ENCODE data around the gene IZUMO1.

The IZUMO1 gene

DNA sequence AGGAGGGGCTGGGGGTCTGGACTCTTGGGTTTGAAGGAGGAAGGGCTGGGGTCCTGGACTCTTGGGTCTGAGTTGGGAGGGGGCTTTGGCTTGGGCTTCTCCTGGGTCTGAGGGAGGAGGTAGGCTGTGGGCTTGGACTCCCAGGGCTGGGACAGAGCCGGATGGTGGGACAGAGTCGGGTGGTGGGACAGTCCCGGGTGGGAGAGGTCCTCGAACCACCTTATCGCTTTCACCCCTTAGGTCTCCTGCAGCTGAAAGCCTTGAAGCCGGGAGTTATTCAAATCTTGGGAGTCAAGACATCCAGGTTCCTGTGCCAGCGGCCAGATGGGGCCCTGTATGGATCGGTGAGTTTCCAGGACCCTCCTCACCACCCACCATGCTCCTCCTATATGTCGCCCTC is 10.0 kb upstream of the IZUMO1 start:
- no peak for DNase-seq

DNA sequence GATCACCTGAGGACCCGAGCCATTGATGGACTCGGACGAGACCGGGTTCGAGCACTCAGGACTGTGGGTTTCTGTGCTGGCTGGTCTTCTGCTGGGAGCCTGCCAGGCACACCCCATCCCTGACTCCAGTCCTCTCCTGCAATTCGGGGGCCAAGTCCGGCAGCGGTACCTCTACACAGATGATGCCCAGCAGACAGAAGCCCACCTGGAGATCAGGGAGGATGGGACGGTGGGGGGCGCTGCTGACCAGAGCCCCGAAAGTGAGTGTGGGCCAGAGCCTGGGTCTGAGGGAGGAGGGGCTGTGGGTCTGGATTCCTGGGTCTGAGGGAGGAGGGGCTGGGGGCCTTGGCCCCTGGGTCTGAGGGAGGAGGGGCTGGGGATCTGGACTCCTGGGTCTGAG is 9.5 kb upstream of the IZUMO1 start:
- DNase-seq = no peak

DNA sequence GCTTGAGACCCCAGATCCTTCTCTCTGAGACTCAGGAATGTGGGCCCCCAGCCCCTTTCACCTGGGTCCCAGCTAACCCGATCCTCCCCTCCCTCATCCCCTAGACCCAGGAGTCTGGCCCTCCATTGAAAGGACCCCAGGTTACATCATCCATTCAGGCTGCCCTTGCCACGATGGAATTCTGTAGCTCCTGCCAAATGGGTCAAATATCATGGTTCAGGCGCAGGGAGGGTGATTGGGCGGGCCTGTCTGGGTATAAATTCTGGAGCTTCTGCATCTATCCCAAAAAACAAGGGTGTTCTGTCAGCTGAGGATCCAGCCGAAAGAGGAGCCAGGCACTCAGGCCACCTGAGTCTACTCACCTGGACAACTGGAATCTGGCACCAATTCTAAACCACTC is 9.1 kb upstream of the IZUMO1 start:
- DNase-seq = no peak

DNA sequence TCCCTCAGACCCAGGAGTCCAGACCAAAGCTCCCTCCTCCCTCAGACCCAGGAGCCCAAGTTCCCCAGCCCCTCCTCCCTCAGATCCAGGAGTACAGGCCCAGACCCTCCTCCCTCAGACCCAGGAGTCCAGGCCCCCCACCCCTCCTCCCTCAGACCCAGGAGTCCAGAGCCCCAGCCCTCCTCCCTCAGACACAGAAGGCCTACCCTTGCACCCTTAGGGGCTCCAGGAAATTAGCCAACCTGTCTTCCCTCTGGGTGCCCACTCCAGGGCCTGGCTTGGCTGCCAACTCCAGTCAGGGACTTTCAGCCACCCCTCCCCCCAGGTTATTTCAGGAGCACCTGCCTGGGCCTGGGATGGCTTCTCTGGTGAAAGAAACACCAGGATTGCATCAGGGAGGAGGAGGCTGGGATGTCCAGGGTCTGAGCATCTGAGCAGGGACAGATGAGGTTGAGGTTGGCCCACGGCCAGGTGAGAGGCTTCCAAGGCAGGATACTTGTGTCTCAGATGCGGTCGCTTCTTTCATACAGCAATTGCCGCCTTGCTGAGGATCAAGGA is 8.5 kb upstream of the IZUMO1 start, which contains the start of gene FGF21:
TSS of gene FGF21 (plus strand) at position 441 of the 558 bp plus-strand sequence. CDS start 713 bp downstream, outside the sequence.
- DNase-seq = no peak

DNA sequence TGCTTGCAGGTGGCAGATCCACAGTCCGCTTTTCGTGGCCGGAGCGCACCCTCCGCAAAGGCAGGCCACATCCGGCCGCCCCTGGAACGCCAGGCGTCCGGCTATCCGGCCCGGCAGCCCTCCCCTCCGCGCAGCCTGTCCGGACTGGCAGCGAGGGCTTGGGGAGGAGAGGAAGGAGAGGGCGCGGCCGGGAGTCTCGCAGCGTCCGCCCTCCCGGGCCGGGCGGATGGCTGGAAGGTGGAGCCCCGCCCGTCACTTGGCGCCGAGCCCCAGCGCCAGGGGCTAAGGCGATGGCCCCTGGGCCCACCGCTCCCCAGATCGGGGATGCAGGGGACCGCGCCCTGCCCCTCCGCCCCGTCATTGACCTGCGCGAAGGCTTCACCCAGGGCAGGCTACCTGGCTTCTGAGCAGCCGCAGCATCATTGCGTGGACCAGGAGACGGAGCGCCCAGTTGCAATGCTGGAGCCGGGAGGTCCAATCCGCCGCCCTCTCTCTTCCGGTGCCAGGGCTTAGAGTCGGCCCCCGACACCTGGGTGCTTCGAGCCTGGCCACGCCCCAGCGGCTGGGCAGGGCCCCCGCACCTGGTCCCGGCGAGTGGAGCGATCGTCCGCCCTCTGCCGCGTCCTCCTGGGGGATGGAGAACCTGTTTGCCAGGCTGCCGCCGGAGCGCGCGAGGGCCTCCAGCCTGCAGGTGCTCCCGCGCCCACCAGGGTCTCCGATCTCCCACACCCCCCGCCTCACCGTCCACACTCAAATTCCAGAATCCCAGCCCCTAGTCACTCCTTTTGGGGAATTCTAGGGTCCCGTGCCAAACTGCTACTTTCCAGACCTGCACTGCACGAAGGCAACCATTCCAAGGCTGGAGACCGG is 6.0 kb upstream of the IZUMO1 start, which contains the start of gene FUT1:
TSS of gene FUT1 (minus strand) at position 146 of the 870 bp plus-strand sequence. CDS start 1,360 bp downstream, outside the sequence.
- peak; percentile 7 for DNase-seq

DNA sequence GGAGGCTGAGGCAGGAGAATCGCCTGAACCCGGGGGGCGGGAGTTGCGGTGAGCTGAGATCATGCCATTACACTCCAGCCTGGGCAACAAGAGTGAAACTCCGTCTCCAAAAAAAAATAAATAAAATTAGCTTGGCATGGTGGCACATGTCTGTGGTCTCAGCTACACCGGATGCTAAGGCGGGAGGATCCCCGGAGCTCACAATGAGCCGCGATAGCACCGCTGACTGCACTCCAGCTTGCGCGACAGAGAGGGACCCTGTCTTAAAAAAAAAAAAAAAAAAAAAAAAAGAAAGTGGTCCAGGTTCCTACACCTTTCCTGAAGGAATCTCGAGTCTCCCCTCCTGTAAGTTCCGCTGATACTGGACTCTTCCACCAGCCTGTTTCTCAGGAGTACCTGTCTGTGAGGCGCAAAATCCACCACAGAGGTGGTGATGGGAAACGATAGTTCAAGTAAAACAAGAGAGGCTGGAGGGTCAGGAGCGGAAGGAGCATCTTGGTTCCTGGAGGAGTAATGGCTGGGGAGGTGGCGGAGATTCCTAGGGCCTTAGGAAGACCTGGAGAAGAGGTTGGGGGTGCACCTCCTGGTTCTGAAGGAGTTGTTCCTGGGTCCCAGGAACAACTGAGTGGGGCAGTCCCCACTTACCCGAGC is 5.3 kb upstream of the IZUMO1 start:
- DNase-seq = no peak

DNA sequence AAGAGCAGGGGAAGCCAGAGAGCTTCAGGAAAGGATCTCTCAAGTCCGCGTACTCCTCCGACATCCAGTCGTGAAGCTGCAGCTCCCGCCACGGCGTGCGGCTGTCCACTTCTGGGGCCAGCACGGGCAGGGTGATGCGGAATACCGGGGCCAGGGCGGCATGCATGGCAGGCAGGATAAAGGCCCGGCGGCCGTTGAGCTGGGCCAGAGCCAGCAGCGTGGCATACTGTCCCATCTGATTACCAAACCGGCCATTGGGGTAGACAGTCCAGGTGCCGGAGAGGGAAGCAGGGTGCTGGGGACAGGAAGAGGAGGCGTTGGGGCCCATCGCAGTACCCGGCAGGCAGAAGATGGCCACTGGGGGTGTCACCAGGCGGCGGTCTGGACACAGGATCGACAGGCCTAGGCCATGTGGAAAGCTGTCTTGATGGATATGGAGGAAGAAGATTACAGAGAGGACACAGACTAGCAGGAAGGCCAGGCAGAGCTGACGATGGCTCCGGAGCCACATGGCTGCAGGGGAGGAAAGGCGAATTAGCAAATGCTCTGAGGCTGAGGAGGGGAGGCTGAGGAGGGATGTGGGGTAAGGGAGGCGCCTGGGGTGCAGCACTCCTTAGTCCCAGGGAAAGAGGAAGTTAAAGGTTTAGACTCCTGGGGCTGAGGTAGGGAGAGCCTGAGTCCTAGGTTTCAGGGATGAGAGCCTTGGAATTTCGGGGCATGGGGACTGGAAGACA is 4.2 kb upstream of the IZUMO1 start:
- DNase-seq = no peak

DNA sequence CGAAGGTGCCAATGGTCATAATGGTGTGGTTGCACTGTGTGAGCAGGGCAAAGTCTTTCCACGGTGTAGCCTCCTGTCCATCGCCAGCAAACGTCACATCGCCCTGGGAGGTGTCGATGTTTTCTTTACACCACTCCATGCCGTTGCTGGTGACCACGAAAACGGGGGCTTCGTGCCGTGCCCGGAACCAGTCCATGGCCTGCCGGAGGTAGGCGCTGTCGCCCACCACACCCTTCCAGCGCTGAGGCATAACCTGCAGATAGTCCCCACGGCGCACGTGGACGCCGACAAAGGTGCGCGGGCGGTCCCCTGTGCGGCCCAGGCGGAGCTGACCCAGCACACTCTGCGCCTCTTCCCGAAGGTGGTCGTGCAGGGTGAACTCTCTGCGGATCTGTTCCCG is 3.6 kb upstream of the IZUMO1 start:
- DNase-seq = no peak

DNA sequence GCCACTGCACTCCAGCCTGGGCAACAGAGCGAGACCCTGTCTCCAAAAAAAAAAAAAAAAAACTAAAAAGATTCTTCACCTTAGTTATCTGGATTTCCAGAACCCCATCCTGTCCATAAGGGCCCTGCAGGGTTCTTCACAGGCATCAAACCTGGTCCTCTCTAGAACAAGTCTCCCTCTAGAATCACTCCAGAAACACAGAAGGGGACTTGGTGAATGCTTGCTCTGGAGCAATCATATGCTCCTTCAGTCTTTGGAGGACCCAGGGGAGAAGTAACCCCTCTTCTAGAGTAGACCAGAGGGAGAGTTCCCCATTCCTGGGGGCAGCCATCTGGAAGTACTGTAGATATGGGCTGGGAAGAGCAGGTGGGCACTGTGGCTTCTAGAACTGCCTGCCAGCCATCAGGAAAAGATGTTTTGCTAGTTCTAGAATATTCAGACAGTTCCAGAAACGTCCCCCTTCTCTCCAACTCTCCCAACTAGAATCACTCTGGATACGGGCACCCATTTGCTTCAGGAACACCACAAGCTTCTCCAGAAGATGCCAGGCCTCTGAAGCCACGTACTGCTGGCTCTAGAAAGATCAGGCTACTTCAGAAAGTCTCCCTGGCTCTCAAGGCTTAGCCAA is 3.0 kb upstream of the IZUMO1 start:
- no peak for DNase-seq

DNA sequence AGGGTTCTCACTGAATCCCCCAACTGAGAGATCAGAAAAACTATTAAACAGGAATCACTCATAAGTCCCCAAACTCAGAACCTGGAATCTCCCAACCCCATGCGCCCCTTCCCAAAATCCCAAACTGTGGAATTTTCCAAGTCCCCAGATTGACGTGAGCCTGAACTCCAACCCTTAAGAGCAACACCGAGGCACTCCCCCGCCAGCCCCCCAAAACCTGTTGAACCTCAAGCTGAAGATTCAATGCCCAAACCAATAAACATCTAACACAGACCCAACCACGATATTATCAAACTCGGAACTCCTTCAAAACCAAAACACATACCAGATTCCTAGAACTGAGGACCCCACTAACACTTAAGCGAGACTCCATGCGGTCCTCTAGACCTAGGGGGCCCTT is 599 bp downstream of the IZUMO1 start:
- no peak for DNase-seq

DNA sequence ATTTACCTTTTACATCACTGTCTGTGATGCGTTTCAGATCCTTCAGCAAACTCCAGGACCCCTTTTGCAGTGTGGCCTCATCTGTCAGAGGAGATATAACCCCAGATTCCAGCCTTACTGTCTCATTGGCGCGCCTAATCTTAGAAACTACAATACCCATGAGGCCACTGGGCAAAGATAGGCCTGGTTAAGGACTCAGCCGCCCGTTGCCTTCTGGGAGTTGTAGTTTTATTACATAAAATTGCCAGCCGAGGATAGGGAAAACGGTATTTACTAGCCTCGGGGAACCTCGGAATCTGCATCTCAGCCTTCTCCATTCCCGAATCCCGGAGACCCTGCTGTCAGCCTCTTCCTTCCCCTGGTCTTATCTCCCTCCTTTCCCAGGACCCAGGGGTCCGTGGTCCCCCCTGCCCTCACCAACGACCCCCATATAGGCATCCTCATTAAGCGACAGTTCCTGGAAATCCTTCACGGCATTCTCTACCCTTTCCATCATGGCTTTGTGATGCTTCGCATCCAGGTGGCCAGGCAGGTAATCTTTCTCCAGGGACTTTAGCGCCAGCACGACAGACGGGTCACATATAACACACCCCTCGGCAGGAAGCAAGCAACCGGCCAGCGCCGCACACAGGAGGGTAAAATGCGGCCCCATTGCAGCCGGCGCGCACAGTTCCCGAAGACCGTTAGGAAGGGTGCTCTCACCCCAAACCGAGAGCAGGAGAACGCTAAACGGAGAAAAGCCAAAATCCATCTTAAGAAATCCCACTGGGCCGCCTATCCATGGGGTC is 1.3 kb downstream of the IZUMO1 start:
- DNase-seq = peak; percentile 9

DNA sequence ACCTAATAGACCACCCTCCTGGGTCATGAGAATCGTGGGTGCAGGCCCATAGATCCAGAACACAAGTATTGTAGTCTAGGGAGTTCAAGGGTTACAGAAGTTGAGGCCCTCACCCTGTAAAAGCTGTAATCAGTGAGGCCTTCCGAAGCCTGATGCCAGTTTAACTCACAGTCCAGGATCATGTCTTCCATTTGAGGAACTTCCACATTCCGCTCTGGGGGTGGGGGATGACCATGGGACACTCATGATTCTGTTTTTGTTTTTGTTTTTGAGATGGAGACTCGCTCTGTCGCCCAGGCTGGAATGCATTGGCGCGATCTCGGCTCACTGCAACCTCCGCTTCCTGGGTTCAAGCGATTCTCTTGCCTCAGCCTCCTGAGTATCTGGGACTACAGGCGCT is 4.6 kb downstream of the IZUMO1 start:
- DNase-seq = no peak

DNA sequence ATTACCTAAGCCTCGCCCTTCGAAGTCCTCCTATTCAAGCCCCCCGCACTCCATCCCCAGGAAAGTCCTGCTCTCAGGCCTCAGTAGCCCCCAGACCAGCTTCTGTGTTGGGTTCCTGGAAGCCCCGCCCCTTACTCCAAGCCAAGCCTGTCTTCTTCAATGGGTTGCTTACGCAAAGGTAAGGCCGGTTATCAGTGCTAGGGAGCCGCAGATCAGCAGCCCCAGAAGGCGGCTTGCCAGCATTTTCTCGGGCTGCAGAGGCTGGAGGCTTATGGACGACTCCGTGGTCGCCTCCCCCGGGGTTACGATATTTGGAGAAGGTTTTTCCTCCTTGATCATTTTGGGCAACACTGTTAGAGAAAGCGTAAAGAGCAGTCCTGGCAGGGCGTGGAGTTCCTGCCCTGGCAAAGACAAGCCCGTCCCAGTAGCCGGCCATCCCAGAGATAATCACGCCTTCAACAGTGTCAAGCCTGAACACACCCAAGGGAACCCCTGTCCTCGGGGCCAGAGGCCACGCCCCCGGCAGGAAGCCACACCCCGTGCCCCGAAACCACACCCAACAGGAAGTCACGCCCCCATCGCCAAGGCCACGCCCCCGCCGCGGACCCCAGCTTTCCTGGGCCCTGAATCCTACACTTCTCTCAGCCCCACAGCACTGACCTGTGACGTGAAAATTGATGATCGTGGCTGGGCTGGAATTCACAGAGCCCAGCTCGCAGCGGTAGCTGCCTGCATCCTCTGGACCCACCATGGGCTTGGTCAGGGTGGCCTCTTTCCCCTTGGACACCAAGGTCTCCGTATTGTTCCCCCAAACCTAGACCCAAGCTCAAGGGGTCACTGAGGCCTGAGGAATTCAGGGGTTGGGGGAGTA is 5.3 kb downstream of the IZUMO1 start:
- DNase-seq = no peak

DNA sequence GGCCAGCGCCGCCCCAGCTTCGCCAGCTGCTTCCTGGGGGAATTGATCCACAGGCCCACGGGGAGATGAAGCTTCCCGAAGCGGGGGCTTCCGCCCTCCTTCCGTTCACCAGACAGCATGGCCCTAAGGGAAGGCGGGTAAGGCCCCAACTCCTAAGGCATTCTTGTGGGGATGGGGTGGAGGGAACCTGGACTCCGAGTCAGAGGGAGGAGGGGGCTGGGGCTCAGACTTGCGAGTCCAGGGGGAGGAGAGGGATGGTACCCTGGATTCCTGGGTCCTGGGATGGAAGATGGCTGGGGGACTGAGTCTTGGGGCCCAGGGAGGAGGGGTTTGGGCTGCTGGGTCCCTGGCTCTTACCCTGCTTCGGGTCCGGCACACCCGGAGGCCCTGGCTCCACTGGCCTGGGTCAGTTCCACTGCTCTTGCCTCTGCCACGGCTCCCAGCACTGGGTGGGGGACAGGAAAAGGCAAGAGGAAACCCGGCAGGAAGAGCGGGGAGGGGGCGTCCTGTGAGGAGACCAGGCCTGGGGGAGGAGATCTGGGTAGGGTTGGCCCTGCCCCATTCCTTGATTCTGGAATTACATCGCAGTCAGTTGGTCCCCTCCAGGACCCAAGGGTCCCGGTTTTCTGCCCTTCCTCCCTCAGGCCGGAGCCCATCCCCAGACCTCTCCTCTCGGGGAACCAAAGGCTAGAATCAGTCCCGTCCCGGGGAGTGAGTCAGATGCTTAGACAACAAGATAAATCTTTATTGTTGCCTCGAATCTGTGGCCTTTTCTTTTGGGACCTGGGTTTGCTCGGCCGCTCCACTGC is 6.3 kb downstream of the IZUMO1 start, which contains the start of gene RASIP1:
TSS of gene RASIP1 (minus strand) at position 447 of the 809 bp plus-strand sequence. CDS start at position 119, 328 bp downstream.
- no peak for DNase-seq

DNA sequence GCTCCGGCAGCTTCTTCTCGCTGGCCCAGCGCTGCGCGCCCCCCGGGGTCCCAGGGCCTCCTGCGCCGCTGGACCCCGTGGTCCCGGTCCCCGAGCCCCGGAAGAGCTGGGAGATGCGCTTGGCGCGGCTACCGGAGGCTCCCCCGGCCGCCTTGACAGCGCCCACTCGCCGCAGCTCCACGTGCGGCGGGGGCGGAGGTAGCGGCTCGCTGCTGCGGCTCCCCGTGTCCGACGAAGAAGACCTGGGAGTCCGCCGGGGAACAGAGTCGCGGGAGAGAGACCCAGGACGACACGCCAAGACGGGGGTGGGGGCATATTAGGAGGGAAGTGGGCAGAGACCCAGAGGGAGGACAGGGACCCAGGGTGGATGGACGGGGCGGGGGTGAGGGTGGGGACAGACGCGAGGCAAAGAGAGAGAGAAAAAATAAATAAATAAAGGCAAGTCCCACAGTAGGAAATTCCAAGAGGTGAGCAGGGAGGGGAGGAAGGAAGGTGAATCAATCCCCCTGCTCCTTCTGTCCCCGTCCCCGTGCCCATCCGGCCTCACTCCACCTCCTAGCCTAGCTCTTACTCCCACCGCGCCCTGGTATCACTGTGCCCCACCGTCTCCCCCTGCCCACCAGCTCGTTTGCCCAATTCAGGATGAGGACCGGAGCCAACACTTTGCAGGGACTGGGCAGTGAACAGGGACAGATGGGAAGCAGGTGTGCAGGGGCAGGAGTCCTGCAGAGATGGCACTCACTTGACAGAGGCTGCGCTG is 7.1 kb downstream of the IZUMO1 start:
- no peak for DNase-seq

DNA sequence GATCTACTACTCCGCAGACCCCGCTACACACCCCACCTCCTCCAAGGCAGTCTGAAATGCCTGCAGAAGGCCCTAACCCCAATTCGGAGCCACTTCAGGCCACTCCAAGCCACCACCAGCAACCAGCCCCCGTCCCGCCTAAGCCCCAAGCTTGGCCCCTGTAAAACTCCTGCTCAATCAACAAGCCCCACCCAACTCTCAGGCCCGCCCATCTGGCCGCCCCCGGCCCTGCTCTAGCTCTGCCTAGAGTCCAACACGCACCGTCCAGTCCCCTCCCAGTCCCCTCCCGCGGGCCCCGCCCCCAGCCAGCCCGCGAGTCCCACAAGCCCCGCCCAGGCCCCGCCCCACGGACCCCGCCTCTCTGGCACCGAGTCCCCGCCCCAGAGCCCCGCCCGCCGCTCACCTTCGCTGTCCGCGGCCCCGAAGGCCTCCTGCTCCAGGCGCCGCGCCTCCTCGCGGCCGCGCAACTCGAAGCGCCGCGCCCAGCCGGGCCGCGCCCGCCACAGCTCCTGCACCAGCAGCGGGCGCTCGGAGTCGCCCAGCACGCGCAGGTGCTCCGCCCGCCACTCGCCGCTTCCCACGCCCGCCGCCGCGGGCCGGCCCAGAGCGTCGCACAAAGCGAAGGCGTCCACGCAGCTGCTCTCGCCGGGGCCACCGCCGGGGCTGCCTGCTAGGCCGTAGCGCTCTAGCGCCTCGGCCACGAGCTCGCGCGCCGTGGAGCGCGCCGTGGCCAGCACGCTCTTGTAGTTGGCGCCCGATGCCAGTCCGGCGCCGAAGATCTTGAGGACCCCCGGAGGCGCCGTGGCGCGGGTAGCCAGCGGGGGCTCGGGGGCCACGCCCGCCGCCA is 7.9 kb downstream of the IZUMO1 start:
- peak; percentile 88 for DNase-seq

DNA sequence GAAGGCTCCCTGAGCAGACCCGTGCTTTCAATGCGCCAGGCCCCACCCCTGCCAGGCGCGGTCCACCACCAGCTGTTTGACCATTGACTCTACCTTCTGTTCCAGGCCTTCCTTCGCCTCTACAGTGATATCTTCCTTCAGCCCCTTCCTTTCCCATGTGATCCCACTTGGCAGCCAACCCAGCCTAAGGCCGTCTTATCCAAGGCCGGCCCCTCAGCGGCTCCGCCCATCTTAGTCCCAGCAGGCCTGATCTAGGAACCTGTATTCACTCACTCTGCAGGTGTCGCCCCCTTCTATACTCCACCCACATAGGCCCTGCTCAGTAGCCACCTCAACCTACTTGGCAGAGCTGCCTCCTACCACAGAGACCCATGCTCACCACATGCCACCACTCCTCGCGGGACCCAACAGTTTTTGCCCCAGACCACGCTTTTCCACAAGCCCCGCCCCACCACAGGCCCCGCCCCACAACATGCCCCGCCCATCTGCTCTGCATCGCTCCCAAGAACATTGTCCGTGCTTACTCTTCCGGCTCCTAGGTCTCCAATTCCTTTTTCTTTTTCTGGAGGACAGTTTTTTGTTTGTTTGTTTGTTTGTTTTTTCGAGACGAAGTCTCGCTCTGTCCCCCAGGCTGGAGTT is 9.2 kb downstream of the IZUMO1 start:
- no peak for DNase-seq

Measured in effector CD8-positive, alpha-beta T cell (primary cell).